Upper lobe of left lung (tissue), 6 donors: ENCODE measurements around the gene TAF15. TPM values are rescaled to one million over a fixed set of nuclear protein-coding genes. Genes with fewer than 3 reads are reported as not detected.
A peak's percentile ranks its signal among the peaks of the same experiment; 100 is the strongest.

Experiments used
- ATAC-seq, 2 donors: fragments of 200-7000 bp; cut with Tn5 transposase; one replicate each; pipeline ENCODE4 v1.9.1; 2022; ENCODE audit warnings: mild to moderate bottlenecking in 2 of 2, moderate library complexity in 2 of 2; ENCODE audit not compliant: low FRiP score in 2 of 2
- DNase-seq, 2 donors: peaks; one replicate each; pipeline ENCODE4 v3.0.0-alpha.2; 2019 to 2020
- H3K27ac ChIP-seq, 4 donors: fragments of 200-600 bp; sonication (generic); one replicate each; pipeline ENCODE4 v1.5.1; 2016 to 2019
- H3K27me3 ChIP-seq, 4 donors: fragments of 200-600 bp; sonication (generic); one replicate each; pipeline ENCODE4 v1.5.1; 2017 to 2019
- H3K36me3 ChIP-seq, 4 donors: fragments of 200-600 bp; sonication (generic); one replicate each; pipeline ENCODE4 v1.5.1; 2016 to 2019
- H3K4me1 ChIP-seq, 4 donors: fragments of 200-600 bp; sonication (generic); one replicate each; pipeline ENCODE4 v1.5.1; 2018 to 2019
- H3K4me3 ChIP-seq, 4 donors: fragments of 200-600 bp; sonication (generic); one replicate each; pipeline ENCODE4 v1.5.1; 2017 to 2019; ENCODE audit warnings: mild to moderate bottlenecking in 2 of 4, moderate library complexity in 1 of 4
- H3K9me3 ChIP-seq, 4 donors: fragments of 200-600 bp; sonication (generic); one replicate each; pipeline ENCODE4 v1.5.1; 2018 to 2019
- CTCF ChIP-seq, 6 experiments: fragments of 450-650 bp in 4 of 6; fragments of 200-600 bp in 2 of 6; sonication (generic) in 2 of 6; IDR thresholded peaks; one replicate each; pipeline ENCODE4 v1.5.1; 2016 to 2019; ENCODE audit warnings: antibody characterized with exemption in 6 of 6
- EP300 ChIP-seq, 4 donors: sonication (generic); formaldehyde crosslinking; IDR thresholded peaks; one replicate each; pipeline ENCODE4 v1.5.1; 2017; ENCODE audit warnings: antibody characterized with exemption in 4 of 4, control low read depth in 2 of 4
- POLR2A ChIP-seq, 4 donors: fragments of 450-650 bp; IDR thresholded peaks; one replicate each; pipeline ENCODE4 v1.5.1; 2016 to 2017; ENCODE audit warnings: antibody characterized with exemption in 4 of 4, mild to moderate bottlenecking in 2 of 4
- POLR2AphosphoS5 ChIP-seq, 2 donors: sonication (generic); formaldehyde crosslinking; IDR thresholded peaks; one replicate each; pipeline ENCODE4 v1.5.1; 2017; ENCODE audit warnings: antibody characterized with exemption in 2 of 2
- WGBS, 2 donors: methylation state at CpG; one replicate each; pipeline ENCODE4 v1.1.5; 2017 to 2018; 5-methylcytosine and 5-hydroxymethylcytosine counted together
- total RNA-seq, 6 donors: library from RNA; depleted of rRNA in 4 of 6; stranded (reverse); fragments of >200 nt in 4 of 6; gene quantifications; one replicate each; pipeline versions ENCODE4 v1.1.0 to v1.2.1, GENCODE V29; 2016 to 2021
- donor health status: DM: no; HTN: no; CAD: no; lungs with moderate emphysema.
- donor health status: DM: no; HTN: yes; CAD: no; lungs with severe emphysema.

The TAF15 gene
- total RNA-seq, 6 donors from 2014 or later: 42.4 to 137 (median 93.0) TPM

- ATAC-seq: no peak
These were observed 42.3 kb upstream of the TAF15 start for GRCh38 chr17:35766903-35767510.

GRCh38 chr17:35768797-35769196 is 40.5 kb upstream of the TAF15 start:
- Histone ChIP-seq H3K4me3 (no peak overlapping the region), H3K27ac (no peak overlapping the region), H3K4me1 (peaks cover 12 to 26% (median 21%) of the 10 kb centered on the region in 4 donors), H3K27me3 (no peaks in the 10 kb centered on the region), H3K9me3 (no peaks in the 10 kb centered on the region), H3K36me3 (no peaks in the 10 kb centered on the region)
- TF ChIP-seq CTCF (IDR thresholded peaks at IDR 0.05): no peak
- no peak for TF ChIP-seq EP300 (IDR thresholded peaks at IDR 0.05)
- TF ChIP-seq POLR2AphosphoS5 (IDR thresholded peaks at IDR 0.05): no peak
- TF ChIP-seq POLR2A (IDR thresholded peaks at IDR 0.05): no peak
- WGBS, 2 donors: 89 to 92% methylated on average over 2 of the region's 2 CpGs
- no peak for ATAC-seq
- DNase-seq: no peak

More at GRCh38 chr17:35766903-35767510, 42.3 kb upstream of the TAF15 start:
- Histone ChIP-seq H3K27ac (no peak overlapping the region), H3K27me3 (no peaks in the 10 kb centered on the region), H3K4me1 (peaks cover 9 to 18% (median 13%) of the 10 kb centered on the region in 4 donors), H3K36me3 (no peaks in the 10 kb centered on the region), H3K4me3 (no peak overlapping the region), H3K9me3 (no peaks in the 10 kb centered on the region)
- TF ChIP-seq EP300 (IDR thresholded peaks at IDR 0.05) (no peak), CTCF (IDR thresholded peaks at IDR 0.05) (peak in 5 of 6 experiments; percentile 36 to 65 (median 59))
- no peak for DNase-seq
- WGBS, 2 donors: 41 to 48% methylated on average over 7 of the region's 7 CpGs

- peaks cover 16 to 26% (median 21%) of the 10 kb centered on the region in 4 donors for H3K4me1 ChIP-seq
- H3K27ac ChIP-seq: no peak overlapping the region
- no peaks in the 10 kb centered on the region for H3K27me3 ChIP-seq
- no peaks in the 10 kb centered on the region for H3K36me3 ChIP-seq
- H3K4me3 ChIP-seq: no peak overlapping the region
- DNase-seq: peak in 1 of 2 donors; percentile 86
- WGBS, 2 donors: 95 to 96% methylated on average over 46 to 48 of the region's 48 CpGs
- no peak for ATAC-seq
- no peaks in the 10 kb centered on the region for H3K9me3 ChIP-seq
- TF ChIP-seq EP300 (IDR thresholded peaks at IDR 0.05): no peak
- TF ChIP-seq POLR2AphosphoS5 (IDR thresholded peaks at IDR 0.05): no peak
- no peak for TF ChIP-seq CTCF (IDR thresholded peaks at IDR 0.05)
- TF ChIP-seq POLR2A (IDR thresholded peaks at IDR 0.05): no peak
These were observed 39.3 kb upstream of the TAF15 start for GRCh38 chr17:35769895-35770486.

GRCh38 chr17:35773129-35773528 is 36.2 kb upstream of the TAF15 start:
- 79% methylated on average over 20 of the region's 20 CpGs; no CpG with 5 or more reads in 1 of the 2 donors for WGBS, 2 donors

More at GRCh38 chr17:35773129-35773528, 36.2 kb upstream of the TAF15 start:
- Histone ChIP-seq H3K4me1 (peaks cover 36 to 48% (median 45%) of the 10 kb centered on the region in 4 donors), H3K9me3 (no peaks in the 10 kb centered on the region), H3K4me3 (no peak overlapping the region), H3K27ac (peak overlapping the region; percentile 54 to 82 (median 74)), H3K36me3 (no peaks in the 10 kb centered on the region), H3K27me3 (no peaks in the 10 kb centered on the region)
- ATAC-seq: no peak
- no peak for TF ChIP-seq POLR2AphosphoS5 (IDR thresholded peaks at IDR 0.05)
- no peak for TF ChIP-seq CTCF (IDR thresholded peaks at IDR 0.05)
- no peak for TF ChIP-seq EP300 (IDR thresholded peaks at IDR 0.05)
- peak in 1 of 2 donors; percentile 82 for DNase-seq
